Astrocyte of the cerebellum (primary cell): ENCODE results near the gene MYLK.

Source experiments
- DNase-seq: peaks from one replicate; pipeline ENCODE4 v3.0.0-alpha.2; 2011; ENCODE audit warnings: low read depth
- H3K4me3 ChIP-seq: 2 replicates; pipeline ENCODE4 v1.5.1; 2011; ENCODE audit warnings: mild to moderate bottlenecking, low read depth, low read length, moderate library complexity
- in situ Hi-C: cut with HindIII; loops from 2 replicates; pipeline ENCODE4 v1.10.0; 2017; ENCODE audit warnings: low sequenced_read_pairs
- TF ChIP-seq, protein P1 (sequence below): IDR thresholded peaks from 2 replicates; pipeline ENCODE4 v1.5.1; 2012; ENCODE audit warnings: low read length, low read depth, moderate library complexity, mild to moderate bottlenecking; ENCODE audit errors: missing control alignments

MYLK gene

GRCh38 chr3:123635217-123635616 is 248.9 kb downstream of the MYLK start:
- TF ChIP-seq, protein P1, sequence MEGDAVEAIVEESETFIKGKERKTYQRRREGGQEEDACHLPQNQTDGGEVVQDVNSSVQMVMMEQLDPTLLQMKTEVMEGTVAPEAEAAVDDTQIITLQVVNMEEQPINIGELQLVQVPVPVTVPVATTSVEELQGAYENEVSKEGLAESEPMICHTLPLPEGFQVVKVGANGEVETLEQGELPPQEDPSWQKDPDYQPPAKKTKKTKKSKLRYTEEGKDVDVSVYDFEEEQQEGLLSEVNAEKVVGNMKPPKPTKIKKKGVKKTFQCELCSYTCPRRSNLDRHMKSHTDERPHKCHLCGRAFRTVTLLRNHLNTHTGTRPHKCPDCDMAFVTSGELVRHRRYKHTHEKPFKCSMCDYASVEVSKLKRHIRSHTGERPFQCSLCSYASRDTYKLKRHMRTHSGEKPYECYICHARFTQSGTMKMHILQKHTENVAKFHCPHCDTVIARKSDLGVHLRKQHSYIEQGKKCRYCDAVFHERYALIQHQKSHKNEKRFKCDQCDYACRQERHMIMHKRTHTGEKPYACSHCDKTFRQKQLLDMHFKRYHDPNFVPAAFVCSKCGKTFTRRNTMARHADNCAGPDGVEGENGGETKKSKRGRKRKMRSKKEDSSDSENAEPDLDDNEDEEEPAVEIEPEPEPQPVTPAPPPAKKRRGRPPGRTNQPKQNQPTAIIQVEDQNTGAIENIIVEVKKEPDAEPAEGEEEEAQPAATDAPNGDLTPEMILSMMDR = no peak
- no peak for DNase-seq
- no peak overlapping the region for H3K4me3 ChIP-seq
- in situ Hi-C loops = no loop called here

DNA sequence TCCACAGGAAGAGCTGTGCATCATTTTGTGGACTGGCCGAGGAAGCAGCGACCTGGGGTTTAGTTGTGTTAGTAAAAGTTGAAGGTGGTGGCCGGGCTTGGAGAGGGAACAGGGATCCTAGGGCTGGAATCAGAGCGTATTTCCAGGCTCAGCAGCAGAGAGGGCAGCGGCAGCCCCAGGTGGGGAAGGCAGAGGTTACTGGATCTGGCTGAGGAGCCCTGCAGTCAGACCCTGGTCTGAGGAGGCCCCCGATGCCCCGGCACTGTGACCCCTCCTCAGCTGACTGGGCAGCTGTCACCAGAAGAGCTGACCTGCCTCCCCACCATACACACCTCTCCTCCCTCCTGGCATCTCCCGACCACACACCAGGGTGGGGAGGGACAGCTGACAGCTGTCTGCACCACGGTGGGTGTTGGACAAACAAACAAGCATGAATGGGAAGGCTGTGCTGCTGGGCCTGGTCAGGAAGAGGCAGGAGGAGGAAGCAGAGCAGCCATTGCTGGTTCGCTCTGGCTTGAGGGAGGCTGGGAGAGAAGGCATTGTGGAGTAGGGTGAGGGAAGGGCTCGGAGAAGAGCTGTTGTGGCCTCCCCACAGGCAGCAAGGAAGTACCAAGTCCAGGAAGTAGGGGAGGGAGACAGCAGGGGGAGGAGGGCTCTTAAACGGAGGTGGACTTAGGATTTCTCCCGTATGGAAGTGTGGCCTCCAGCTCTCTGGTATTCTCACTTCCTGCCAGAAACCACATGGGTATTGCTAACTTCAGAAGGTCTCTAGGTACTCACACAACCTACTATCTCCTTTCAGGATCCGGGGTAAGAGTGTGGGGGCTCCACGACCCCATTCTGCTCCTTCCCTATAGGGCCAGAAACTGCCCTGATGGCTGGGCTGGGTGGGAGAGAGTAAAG is 249.7 kb downstream of the MYLK start:
- in situ Hi-C loops = no loop called here
- DNase-seq = no peak
- TF ChIP-seq, protein P1 = no peak
- no peak overlapping the region for H3K4me3 ChIP-seq

GRCh38 chr3:123633530-123633929 is 250.6 kb downstream of the MYLK start:
- H3K4me3 ChIP-seq = no peak overlapping the region
- no peak for DNase-seq
- in situ Hi-C loops = no loop called here
- TF ChIP-seq, protein P1 = no peak

DNA sequence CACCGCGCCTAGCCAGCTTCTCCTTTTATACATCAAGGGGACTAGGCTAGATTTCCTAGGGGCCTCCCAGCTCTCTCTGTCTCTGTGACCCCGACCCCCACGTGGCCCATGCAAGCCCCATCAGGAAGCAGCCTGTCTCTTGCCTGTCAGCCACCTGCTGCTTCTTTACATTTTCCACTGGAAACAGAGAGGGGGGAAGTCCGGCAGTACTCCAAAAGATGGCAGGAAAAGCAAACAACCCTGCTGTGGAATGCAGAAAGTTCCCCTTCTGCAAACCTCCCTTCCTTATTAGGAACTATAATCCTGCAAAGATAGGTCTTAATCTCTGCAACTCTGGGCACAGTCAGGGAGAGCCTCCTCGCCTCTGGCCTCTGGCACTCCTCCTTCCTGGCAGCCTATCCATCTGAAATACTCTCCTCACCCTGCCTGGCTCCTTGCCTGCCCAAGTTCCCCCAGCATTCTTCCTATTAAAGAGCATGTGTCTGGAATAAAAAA is 251.9 kb downstream of the MYLK start:
- DNase-seq = peak; percentile 33
- in situ Hi-C loops = no loop called here
- no peak overlapping the region for H3K4me3 ChIP-seq
- TF ChIP-seq, protein P1 = no peak

DNA sequence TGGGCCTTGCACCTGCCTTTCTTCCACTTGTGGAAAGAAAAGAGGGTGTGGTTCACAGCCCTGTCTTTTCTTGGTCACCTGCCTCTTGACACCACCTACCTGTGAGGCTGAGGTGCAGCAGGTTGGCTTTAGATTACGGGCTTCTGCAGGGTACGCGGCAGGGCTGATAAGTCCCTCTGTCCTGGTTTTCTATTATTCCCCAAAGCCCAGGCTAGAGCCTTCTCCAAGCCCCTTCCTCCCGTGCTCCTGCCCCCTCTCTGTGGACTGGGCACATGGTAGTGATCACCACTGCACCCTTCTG is 254.4 kb downstream of the MYLK start:
- DNase-seq = no peak
- H3K4me3 ChIP-seq = no peak overlapping the region
- in situ Hi-C loops = no loop called here
- TF ChIP-seq, protein P1 = no peak

GRCh38 chr3:123628996-123629746 is 255.0 kb downstream of the MYLK start:
- H3K4me3 ChIP-seq = no peak overlapping the region
- in situ Hi-C loops = no loop called here

More at GRCh38 chr3:123628996-123629746, 255.0 kb downstream of the MYLK start:
- TF ChIP-seq, protein P1 = no peak
- DNase-seq = no peak
